Activated CD4-positive, alpha-beta T cell treated with anti-CD3 and anti-CD28 coated beads for 36 hours (primary cell): Measurements from ENCODE around the gene PLEKHO1. TPM values are rescaled to one million over a fixed set of nuclear protein-coding genes. Genes with fewer than 3 reads are reported as not detected.

Experiments used
- ATAC-seq: fragments of 200-7000 bp; cut with Tn5 transposase; one replicate; pipeline ENCODE4 v1.10.0; 2021; ENCODE audit warnings: mild to moderate bottlenecking, moderate library complexity
- CTCF ChIA-PET: fragments of 350-600 bp; sonication (Branson Sonifier 250); formaldehyde crosslinking; loops from one replicate; lab custom pipeline; 2021; ENCODE audit warnings: antibody characterized with exemption; lab: Charles Lee
- POLR2A ChIA-PET: fragments of 350-600 bp; sonication (Branson Sonifier 250); formaldehyde crosslinking; loops from one replicate; lab custom pipeline; 2021; ENCODE audit warnings: antibody characterized with exemption, inconsistent platforms; lab: Charles Lee
- DNase-seq: peaks from one replicate; pipeline ENCODE4 v3.0.0-alpha.2; 2020
- H3K27ac Mint-ChIP-seq: one replicate; pipeline ENCODE4 v1.8.0; 2021; ENCODE audit warnings: mixed read lengths
- H3K27me3 Mint-ChIP-seq: one replicate; pipeline ENCODE4 v1.8.0; 2021; ENCODE audit warnings: mixed read lengths
- H3K36me3 Mint-ChIP-seq: one replicate; pipeline ENCODE4 v1.8.0; 2021; ENCODE audit warnings: low read depth, mixed read lengths
- H3K4me1 Mint-ChIP-seq: one replicate; pipeline ENCODE4 v1.8.0; 2021; ENCODE audit warnings: mixed read lengths
- H3K4me3 Mint-ChIP-seq: one replicate; pipeline ENCODE4 v1.8.0; 2021; ENCODE audit warnings: mild to moderate bottlenecking, moderate library complexity, mixed read lengths
- H3K9me3 Mint-ChIP-seq: one replicate; pipeline ENCODE4 v1.8.0; 2021; ENCODE audit warnings: low read depth, mixed read lengths
- intact Hi-C, 2 experiments: fragments of 100-400 bp; cut with DNase I in 1 of 2; cut with micrococcal nuclease in 1 of 2; formaldehyde crosslinking; loops; one replicate each; pipeline versions ENCODE4 v1.14.2 to v1.15.1; 2022 to 2024; cut with DNase I, micrococcal nuclease
- total RNA-seq, 2 experiments: library from RNA; stranded (reverse); gene quantifications; one replicate each; pipeline ENCODE4 v1.2.3, GENCODE V29; 2021

PLEKHO1 gene
- total RNA-seq, 2 experiments from 2014 or later, result 13.2 TPM

DNA sequence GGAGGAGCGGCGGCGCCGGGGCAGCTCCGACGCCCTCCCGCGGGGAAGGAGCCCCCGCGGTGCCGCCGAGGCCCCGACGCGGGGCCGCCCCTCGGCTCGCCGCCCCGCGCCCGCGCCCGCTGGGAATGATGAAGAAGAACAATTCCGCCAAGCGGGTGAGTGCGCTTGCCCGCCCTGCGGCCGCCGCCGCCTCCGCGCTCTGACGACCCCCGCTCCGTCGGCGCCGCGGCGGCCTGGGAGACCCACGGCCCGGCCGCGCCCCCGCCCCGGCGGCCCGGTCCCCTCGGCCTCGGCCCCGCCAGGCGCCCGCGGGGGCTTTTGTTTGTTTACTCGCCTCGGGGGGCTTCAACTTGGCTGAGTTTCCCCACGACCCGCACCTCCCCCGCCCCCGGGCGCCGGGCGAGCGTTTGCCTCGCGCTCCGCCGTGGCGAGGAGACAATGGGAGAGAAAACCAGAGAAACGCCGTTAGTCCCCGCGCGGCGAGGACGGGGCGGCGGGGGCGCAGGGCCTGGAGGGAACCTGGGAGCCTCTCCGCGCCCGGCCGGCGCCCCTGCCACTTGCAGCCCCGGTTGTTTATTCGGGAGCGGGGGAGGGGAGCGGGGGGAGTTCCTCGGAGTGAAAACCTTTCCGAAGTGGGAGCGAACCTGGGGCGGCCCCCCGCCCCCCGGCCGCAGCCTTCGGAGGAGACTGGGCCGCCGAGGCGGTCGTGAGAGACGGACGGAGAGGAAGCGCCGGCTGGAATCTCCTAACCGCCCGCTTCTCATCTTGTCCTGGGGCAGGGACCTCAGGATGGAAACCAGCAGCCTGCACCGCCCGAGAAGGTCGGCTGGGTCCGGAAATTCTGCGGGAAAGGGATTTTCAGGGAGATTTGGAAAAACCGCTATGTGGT lies 661 bp downstream of the PLEKHO1 start:
- ChIA-PET CTCF (interaction anchor here (0.8 to 1.7 kb wide), 4 partner anchors 15 to 95 kb away, joined by 3 to 7 read pairs (median 4); no protein-coding TSS in a partner anchor), POLR2A (interaction anchor here (0.5 to 2.2 kb wide), 5 partner anchors 54 to 263 kb away, joined by 3 to 11 read pairs (median 4); a partner anchor contains a TSS)
- Mint-ChIP-seq H3K4me1 (peaks cover 48% of the 10 kb centered on the region), H3K27ac (peak overlapping the region; percentile 86), H3K27me3 (peaks cover 1% of the 10 kb centered on the region), H3K4me3 (peak overlapping the region; percentile 82), H3K9me3 (no peaks in the 10 kb centered on the region), H3K36me3 (peaks cover 19% of the 10 kb centered on the region)
- intact Hi-C loops, result loop anchor here in 1 of 2 experiments (5.0 kb wide), 1 partner anchor 38 kb away; no protein-coding TSS in a partner anchor
- DNase-seq (peak; percentile 39), ATAC-seq (no peak)

DNA sequence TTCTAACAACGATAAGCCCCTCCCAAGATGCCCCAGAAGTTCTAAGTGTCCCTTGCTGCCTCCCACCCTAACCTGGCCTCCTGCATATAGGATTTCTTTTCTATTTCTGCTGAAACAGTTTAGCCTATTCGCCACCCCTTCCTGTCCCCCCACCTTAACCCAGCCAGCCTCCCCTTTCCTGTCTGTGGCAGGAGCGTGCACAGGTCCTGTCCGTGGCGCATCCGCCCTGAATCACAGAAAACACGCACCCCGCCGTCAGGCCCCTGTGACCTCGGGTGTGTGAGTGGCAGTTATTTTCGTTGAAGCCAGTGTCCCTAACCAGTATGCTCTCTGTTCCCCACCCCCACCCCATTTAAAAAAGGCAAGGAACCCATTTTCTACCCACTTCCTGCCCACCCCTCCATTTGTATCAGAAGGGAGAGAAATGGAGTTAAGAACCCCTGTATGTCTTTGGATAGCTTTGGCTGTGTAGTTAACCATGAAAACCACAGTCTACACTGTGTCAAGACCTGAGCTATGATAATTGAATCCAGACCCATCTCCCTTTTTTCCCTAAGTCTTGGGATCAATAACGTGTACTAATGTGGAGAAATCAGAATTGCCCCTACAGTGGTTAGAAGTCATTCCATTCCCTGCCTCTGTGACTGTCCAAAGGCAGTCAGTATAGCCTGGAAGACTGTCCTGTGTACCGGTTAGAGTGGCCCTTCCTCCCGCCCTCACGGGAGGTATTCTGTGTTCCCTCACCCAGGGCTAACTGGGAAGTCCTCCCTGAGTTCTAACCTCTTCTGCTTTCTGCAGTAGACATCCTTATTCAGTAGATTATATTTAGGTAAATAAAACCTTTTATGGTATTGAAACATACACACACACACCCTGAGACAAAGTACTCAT lies 1.8 kb downstream of the PLEKHO1 start:
- POLR2A ChIA-PET, result interaction anchor here (0.7 to 2.2 kb wide), 4 partner anchors 9 to 264 kb away, joined by 3 to 11 read pairs (median 4); a partner anchor contains a TSS
- Mint-ChIP-seq H3K4me1 (peaks cover 45% of the 10 kb centered on the region), H3K36me3 (peaks cover 23% of the 10 kb centered on the region)

DNA sequence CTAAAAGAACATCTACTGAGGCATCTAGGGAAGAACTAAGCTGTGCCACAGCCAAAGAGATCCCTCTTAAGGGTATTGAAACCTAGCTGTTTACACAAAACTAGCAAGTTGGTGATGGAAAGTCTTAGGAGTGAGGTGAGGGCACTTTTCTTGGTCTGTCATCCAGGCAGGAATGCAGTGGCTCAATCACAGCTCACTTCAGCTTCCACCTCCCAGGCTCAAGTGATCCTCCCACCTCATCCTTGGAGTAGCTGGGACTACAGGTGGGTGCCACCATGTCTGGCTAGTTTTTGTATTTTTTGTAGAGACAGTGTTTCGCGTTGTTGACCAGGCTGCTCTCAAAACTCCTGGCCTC lies 2.4 kb downstream of the PLEKHO1 start:
- ChIA-PET POLR2A (interaction anchor here (1.0 kb wide), 2 partner anchors 8 to 264 kb away, joined by 3 to 4 read pairs; a partner anchor contains a TSS), CTCF (interaction anchor here (1.0 kb wide), 1 partner anchor 9 kb away, joined by 4 read pairs; no protein-coding TSS in a partner anchor)
- peak overlapping the region; percentile 86 for H3K27ac Mint-ChIP-seq
- DNase-seq (no peak), ATAC-seq (peak; percentile 18)
- peak overlapping the region; percentile 82 for H3K4me3 Mint-ChIP-seq
- peaks cover 27% of the 10 kb centered on the region for H3K36me3 Mint-ChIP-seq
- peaks cover 42% of the 10 kb centered on the region for H3K4me1 Mint-ChIP-seq
- intact Hi-C loops, result loop anchor here in 1 of 2 experiments (5.0 kb wide), 1 partner anchor 40 kb away; no protein-coding TSS in a partner anchor
- H3K27me3 Mint-ChIP-seq, result peaks cover 1% of the 10 kb centered on the region
- H3K9me3 Mint-ChIP-seq, result no peaks in the 10 kb centered on the region

More for the DNA sequence above, 1.8 kb downstream of the PLEKHO1 start:
- Mint-ChIP-seq H3K9me3 (no peaks in the 10 kb centered on the region), H3K27me3 (peaks cover 1% of the 10 kb centered on the region), H3K4me3 (peak overlapping the region; percentile 82), H3K27ac (peak overlapping the region; percentile 86)
- DNase-seq, result peak; percentile 74
- intact Hi-C loops, result loop anchor here in 1 of 2 experiments (5.0 kb wide), 1 partner anchor 39 kb away; no protein-coding TSS in a partner anchor
- peak; percentile 48 for ATAC-seq
- CTCF ChIA-PET, result interaction anchor here (1.0 to 1.7 kb wide), 2 partner anchors 10 to 79 kb away, joined by 4 to 5 read pairs; no protein-coding TSS in a partner anchor

DNA sequence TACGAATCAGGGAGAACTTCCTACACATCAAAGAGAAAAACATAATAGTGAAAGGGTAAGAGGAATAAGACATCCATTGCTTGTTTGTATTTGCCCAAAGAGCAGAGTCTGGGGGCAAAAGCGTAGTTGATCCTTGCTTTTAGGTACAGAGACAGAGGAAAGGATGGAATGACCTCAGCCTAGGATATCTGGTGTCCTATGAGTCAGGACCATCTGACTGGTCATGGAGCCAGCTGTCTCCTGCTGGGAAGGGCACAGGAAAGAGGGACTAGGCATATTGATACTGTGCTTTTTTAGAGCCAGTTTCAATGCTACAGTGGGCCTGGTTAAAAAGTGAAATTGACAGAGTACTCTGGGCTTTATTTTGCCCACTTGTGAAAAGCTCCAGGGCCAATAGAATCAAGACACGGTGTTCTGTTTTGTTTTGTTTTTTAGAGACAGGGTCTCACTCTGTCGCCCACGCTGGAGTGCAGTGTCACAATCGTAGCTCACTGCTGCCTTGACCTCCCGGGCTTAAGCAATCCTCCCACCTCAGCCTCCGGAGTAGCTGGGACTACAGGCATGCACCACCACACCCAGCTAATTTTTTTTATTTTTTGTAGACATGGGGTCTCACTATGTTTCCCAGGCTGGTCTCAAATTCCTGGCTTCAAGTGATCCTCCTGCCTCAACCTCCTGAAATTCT lies 3.2 kb downstream of the PLEKHO1 start:
- H3K36me3 Mint-ChIP-seq, result peaks cover 31% of the 10 kb centered on the region
- ATAC-seq (no peak), DNase-seq (no peak)
- no peaks in the 10 kb centered on the region for H3K9me3 Mint-ChIP-seq
- intact Hi-C loops, result loop anchor here in 1 of 2 experiments (5.0 kb wide), 1 partner anchor 41 kb away; no protein-coding TSS in a partner anchor
- H3K27me3 Mint-ChIP-seq, result peaks cover 1% of the 10 kb centered on the region
- POLR2A ChIA-PET, result interaction anchor here (1.0 kb wide), 1 partner anchor 8 kb away, joined by 4 read pairs; no protein-coding TSS in a partner anchor
- CTCF ChIA-PET, result interaction anchor here (1.4 kb wide), 1 partner anchor 9 kb away, joined by 5 read pairs; no protein-coding TSS in a partner anchor
- no peak overlapping the region for H3K4me3 Mint-ChIP-seq
- peak overlapping the region; percentile 66 for H3K27ac Mint-ChIP-seq
- peaks cover 42% of the 10 kb centered on the region for H3K4me1 Mint-ChIP-seq

DNA sequence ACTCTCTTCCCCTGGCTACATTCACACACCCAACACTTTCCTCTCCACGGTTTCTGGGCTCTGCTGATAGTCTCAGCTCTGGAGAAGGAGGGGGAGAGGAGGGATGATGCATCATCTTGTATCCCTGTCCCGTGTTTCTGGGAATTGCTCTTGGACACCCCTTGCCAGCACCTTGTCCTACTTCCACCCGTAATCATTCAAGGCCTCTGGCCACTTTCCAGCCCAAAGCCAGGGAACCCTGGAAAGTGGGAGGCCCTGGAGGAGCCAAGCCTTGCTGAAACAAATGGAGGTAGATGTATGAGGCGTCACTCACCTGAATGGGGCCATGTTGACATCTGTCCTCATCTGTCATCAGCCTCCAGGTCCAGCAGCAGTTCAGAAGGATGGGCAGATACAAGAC lies 4.4 kb downstream of the PLEKHO1 start:
- ChIA-PET CTCF (interaction anchor here (1.4 kb wide), 1 partner anchor 8 kb away, joined by 5 read pairs; no protein-coding TSS in a partner anchor), POLR2A (interaction anchor here (0.5 kb wide), 1 partner anchor 215 kb away, joined by 3 read pairs; no protein-coding TSS in a partner anchor)
- intact Hi-C loops, result loop anchor here in 1 of 2 experiments (5.0 kb wide), 1 partner anchor 42 kb away; no protein-coding TSS in a partner anchor
- ATAC-seq (no peak), DNase-seq (no peak)
- H3K27me3 Mint-ChIP-seq, result no peaks in the 10 kb centered on the region
- peak overlapping the region; percentile 5 for H3K27ac Mint-ChIP-seq
- peaks cover 36% of the 10 kb centered on the region for H3K36me3 Mint-ChIP-seq
- H3K9me3 Mint-ChIP-seq, result no peaks in the 10 kb centered on the region
- peaks cover 39% of the 10 kb centered on the region for H3K4me1 Mint-ChIP-seq
- no peak overlapping the region for H3K4me3 Mint-ChIP-seq

DNA sequence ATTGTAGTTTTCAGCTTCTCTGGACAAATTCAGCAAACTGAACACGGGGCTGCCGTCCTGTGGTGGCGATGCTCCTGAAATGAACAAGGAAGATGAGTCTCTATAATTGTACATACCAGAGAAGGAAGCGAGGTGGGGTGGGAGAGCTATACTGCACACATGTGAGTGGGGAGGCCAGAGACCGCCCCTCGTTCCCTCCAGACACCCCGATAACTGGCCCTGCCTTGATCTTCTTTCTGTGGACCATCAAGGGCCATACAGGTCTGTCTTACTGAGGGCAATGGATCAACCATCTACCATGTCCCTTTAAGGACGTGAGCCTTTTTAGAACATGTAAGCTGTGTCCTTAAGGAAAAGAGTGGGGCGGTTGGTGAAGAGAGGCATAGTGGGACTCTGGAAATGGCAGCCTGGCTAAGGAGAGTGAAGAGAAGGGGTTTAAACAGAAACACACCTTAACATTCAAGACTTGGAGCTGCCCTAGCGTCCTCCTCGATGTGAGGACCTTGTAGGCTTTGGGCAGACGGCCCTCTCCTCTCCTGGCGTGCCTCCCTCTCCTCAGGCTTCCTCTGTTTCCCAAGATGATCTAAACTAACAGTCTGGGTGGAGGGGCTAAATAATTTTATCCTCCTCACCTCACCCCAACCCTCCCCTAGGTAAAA lies 5.8 kb downstream of the PLEKHO1 start:
- Mint-ChIP-seq H3K9me3 (no peaks in the 10 kb centered on the region), H3K27ac (no peak overlapping the region), H3K36me3 (peaks cover 40% of the 10 kb centered on the region), H3K4me1 (peaks cover 48% of the 10 kb centered on the region), H3K4me3 (no peak overlapping the region), H3K27me3 (no peaks in the 10 kb centered on the region)
- intact Hi-C loops, result no loop called here
- ChIA-PET POLR2A (no interaction called here), CTCF (interaction anchor here (1.1 kb wide), 1 partner anchor 11 kb away, joined by 3 read pairs; no protein-coding TSS in a partner anchor)
- DNase-seq, result no peak
- ATAC-seq, result no peak

DNA sequence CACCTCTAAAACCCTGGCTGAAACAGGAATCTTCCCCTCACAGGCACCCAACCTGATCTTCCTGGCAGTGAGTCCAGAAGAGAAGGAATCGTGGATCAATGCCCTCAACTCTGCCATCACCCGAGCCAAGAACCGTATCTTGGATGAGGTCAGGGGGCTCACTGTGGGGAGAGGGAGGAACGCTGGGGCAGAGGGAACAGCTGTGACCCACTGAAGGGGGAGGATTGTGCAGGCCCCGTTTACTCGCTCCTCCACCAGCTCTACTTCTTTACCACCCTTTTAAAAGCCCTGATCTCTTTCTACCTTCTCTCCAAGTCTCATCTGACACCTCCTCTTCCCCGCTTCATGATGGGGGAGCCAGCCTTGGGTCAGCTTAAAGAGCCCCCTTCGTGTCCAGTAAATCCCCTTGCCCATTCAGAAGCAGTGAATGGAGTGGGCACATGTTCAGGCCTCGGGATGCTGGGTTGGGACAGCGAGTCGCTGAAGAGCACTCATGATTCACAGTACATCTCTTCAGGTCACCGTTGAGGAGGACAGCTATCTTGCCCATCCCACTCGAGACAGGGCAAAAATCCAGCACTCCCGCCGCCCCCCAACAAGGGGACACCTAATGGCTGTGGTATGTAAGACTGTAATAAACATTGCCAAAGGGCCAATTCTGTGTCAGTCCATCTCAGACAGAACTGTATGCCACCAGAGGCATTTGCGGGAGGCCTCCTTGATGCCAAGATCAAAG lies 7.3 kb downstream of the PLEKHO1 start:
- H3K4me3 Mint-ChIP-seq, result no peak overlapping the region
- no peak for ATAC-seq
- no peak for DNase-seq
- peaks cover 35% of the 10 kb centered on the region for H3K36me3 Mint-ChIP-seq
- peaks cover 47% of the 10 kb centered on the region for H3K4me1 Mint-ChIP-seq
- intact Hi-C loops, result no loop called here
- no peaks in the 10 kb centered on the region for H3K27me3 Mint-ChIP-seq
- no peak overlapping the region for H3K27ac Mint-ChIP-seq
- H3K9me3 Mint-ChIP-seq, result no peaks in the 10 kb centered on the region
- ChIA-PET CTCF (interaction anchor here (0.7 to 2.0 kb wide), 3 partner anchors 12 to 48 kb away, joined by 3 to 6 read pairs (median 4); no protein-coding TSS in a partner anchor), POLR2A (no interaction called here)

DNA sequence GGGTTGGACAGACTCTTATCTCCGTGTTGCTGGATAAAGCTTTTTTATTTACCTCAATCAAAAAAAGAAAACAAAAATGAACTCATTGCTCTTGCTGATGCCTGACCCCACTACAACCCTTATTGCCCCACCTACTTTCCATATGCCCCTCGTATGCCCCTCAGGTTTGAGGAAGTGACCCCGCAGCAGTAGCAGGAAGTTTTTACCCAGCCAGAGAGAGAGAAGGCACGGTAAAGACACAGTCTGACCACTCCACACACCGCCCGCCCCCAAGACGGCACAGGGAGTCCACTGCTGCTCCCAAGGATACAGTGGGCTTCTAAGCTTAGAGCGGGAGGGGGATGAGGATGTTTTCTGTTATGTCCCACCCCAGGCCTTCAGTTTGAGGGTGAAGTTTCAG lies 9.8 kb downstream of the PLEKHO1 start:
- CTCF ChIA-PET, result interaction anchor here (0.7 to 1.7 kb wide), 4 partner anchors 12 to 86 kb away, joined by 3 to 6 read pairs (median 3); no protein-coding TSS in a partner anchor

DNA sequence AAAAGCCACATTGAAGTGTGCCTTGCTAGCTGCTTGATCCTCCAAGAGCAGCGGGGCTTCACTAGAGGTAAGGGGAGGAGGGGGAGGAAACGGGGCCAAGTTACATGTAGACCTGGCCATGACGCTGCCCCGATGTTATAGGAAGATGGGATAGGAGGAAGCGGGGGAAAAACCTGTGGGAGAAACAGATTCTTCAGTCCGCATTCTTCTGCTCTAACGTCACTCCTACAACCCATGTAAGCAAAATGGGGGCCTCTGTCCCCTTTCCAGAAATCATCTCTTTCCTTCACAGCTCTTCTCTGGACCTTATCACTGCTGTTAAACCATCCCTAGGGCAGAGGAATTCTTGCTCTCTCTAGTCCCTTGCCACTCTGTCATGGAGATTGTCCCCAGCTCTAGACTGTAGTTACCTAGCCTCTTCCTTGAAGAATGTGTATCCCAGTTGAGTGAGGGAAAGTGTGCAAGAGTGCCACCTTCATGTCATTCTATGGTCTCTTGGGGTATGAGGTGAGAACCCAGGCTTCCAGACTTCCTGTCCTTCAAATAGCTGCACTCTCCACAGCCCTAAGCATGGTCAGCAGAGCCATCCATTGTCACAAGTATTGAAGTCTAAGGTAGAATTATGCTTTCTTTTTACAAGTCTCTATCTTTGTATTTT lies 11.4 kb downstream of the PLEKHO1 start:
- POLR2A ChIA-PET, result interaction anchor here (1.3 kb wide), 1 partner anchor 9 kb away, joined by 4 read pairs; no protein-coding TSS in a partner anchor
- no peaks in the 10 kb centered on the region for H3K9me3 Mint-ChIP-seq
- no peak for ATAC-seq
- H3K4me1 Mint-ChIP-seq, result peaks cover 44% of the 10 kb centered on the region
- CTCF ChIA-PET, result interaction anchor here (0.8 to 6.3 kb wide), 8 partner anchors 8 to 101 kb away, joined by 3 to 65 read pairs (median 4); no protein-coding TSS in a partner anchor
- H3K27ac Mint-ChIP-seq, result no peak overlapping the region
- H3K36me3 Mint-ChIP-seq, result peaks cover 20% of the 10 kb centered on the region
- no peak for DNase-seq
- no peak overlapping the region for H3K4me3 Mint-ChIP-seq
- intact Hi-C loops, result loop anchor here in 1 of 2 experiments (10.0 kb wide), 1 partner anchor 266 kb away; the partner anchor contains the start of gene BOLA1
- no peaks in the 10 kb centered on the region for H3K27me3 Mint-ChIP-seq

More for the DNA sequence above, 9.8 kb downstream of the PLEKHO1 start:
- H3K9me3 Mint-ChIP-seq, result no peaks in the 10 kb centered on the region
- no peak overlapping the region for H3K4me3 Mint-ChIP-seq
- intact Hi-C loops, result no loop called here
- POLR2A ChIA-PET, result no interaction called here
- DNase-seq (no peak), ATAC-seq (no peak)
- H3K27me3 Mint-ChIP-seq, result no peaks in the 10 kb centered on the region
- H3K36me3 Mint-ChIP-seq, result peaks cover 29% of the 10 kb centered on the region
- peak overlapping the region; percentile 56 for H3K27ac Mint-ChIP-seq
- H3K4me1 Mint-ChIP-seq, result peaks cover 48% of the 10 kb centered on the region
